DMS153 treated with DMSO at 0.1 percent for 48 hours (cell line): ENCODE results near the gene CTNNA3.
"Not testable (repeated sequence)": the region's sequence is repeated elsewhere in the genome, so short reads cannot be mapped to it uniquely, and the experiment has no call there.

Source experiments
- DNase-seq: peaks from one replicate; lab custom pipeline; 2025; ENCODE audit not compliant: unreplicated experiment; lab: John Stamatoyannopoulos, UW

The CTNNA3 gene

GRCh38 chr10:66337211-66337610 lies 1358.8 kb downstream of the CTNNA3 start:
- no peak for DNase-seq

- no peak for DNase-seq
Observed at GRCh38 chr10:66336791-66337190, 1359.2 kb downstream of the CTNNA3 start.

GRCh38 chr10:66335753-66336152 lies 1360.2 kb downstream of the CTNNA3 start:
- DNase-seq: not testable (repeated sequence)

GRCh38 chr10:66329147-66329546 lies 1366.8 kb downstream of the CTNNA3 start:
- DNase-seq: no peak

- no peak for DNase-seq
Observed at GRCh38 chr10:66326876-66327275, 1369.1 kb downstream of the CTNNA3 start.

GRCh38 chr10:66322777-66323176 lies 1373.2 kb downstream of the CTNNA3 start:
- no peak for DNase-seq

GRCh38 chr10:66321723-66322665 lies 1374.0 kb downstream of the CTNNA3 start:
- DNase-seq: no peak

- no peak for DNase-seq
Observed at GRCh38 chr10:66318761-66319160, 1377.2 kb downstream of the CTNNA3 start.

- DNase-seq: no peak
Observed at GRCh38 chr10:66307826-66308225, 1388.2 kb downstream of the CTNNA3 start.

GRCh38 chr10:66301078-66301477 lies 1394.9 kb downstream of the CTNNA3 start:
- no peak for DNase-seq

GRCh38 chr10:66295602-66296001 lies 1400.4 kb downstream of the CTNNA3 start:
- DNase-seq: no peak

- DNase-seq: no peak
Observed at GRCh38 chr10:66294538-66294937, 1401.5 kb downstream of the CTNNA3 start.

- no peak for DNase-seq
Observed at GRCh38 chr10:66292922-66293321, 1403.1 kb downstream of the CTNNA3 start.

GRCh38 chr10:66292456-66292855 lies 1403.5 kb downstream of the CTNNA3 start:
- DNase-seq: no peak

- no peak for DNase-seq
Observed at GRCh38 chr10:66291133-66291532, 1404.9 kb downstream of the CTNNA3 start.

- DNase-seq: no peak
Observed at GRCh38 chr10:66284621-66285020, 1411.4 kb downstream of the CTNNA3 start.

GRCh38 chr10:66283874-66284464 lies 1412.0 kb downstream of the CTNNA3 start:
- no peak for DNase-seq

- no peak for DNase-seq
Observed at GRCh38 chr10:66283064-66283463, 1412.9 kb downstream of the CTNNA3 start.

- no peak for DNase-seq
Observed at GRCh38 chr10:66281327-66281726, 1414.7 kb downstream of the CTNNA3 start.

- no peak for DNase-seq
Observed at GRCh38 chr10:66277481-66277880, 1418.5 kb downstream of the CTNNA3 start.

GRCh38 chr10:66273966-66274519 lies 1422.0 kb downstream of the CTNNA3 start:
- DNase-seq: no peak

GRCh38 chr10:66265398-66265797 lies 1430.6 kb downstream of the CTNNA3 start:
- no peak for DNase-seq
